HCT116 (cell line): Measurements from ENCODE around the gene SLC35A1.

Experiments
- CEBPB ChIP-seq: IDR thresholded peaks from 2 replicates; pipeline ENCODE4 v1.6.1; 2012; ENCODE audit warnings: low read depth
- CTCF ChIP-seq, 3 experiments: fragments of 200-600 bp in 1 of 3; sonication (generic) in 1 of 3; IDR thresholded peaks in 2 of 3; conservative IDR thresholded peaks in 1 of 3; 2 replicates each; pipeline ENCODE4 v1.5.1; 2012 to 2017; ENCODE audit warnings: low read depth in 2 of 3, low read length in 2 of 3, antibody characterized with exemption in 1 of 3, borderline replicate concordance in 1 of 3, control low read depth in 1 of 3, mild to moderate bottlenecking in 1 of 3, mixed read lengths in 1 of 3, mixed run types in 1 of 3, moderate library complexity in 1 of 3; ENCODE audit not compliant: insufficient read depth in 1 of 3
- EGR1 ChIP-seq: IDR thresholded peaks from 2 replicates; pipeline ENCODE4 v1.6.1; 2012; ENCODE audit warnings: low read depth
- EZH2 ChIP-seq: fragments of 200-600 bp; sonication (generic); IDR thresholded peaks from 2 replicates; pipeline ENCODE4 v1.6.1; 2017; ENCODE audit warnings: antibody characterized with exemption, mixed run types
- POLR2A ChIP-seq: IDR thresholded peaks from 2 replicates; pipeline ENCODE4 v1.7.0; 2011; ENCODE audit warnings: borderline replicate concordance; ENCODE audit not compliant: insufficient read depth, insufficient read length; ENCODE audit errors: extremely low read depth
- POLR2AphosphoS5 ChIP-seq: IDR thresholded peaks from 2 replicates; pipeline ENCODE4 v1.6.1; 2011; ENCODE audit warnings: mild to moderate bottlenecking, low read depth, low read length, moderate library complexity
- TCF7L2 ChIP-seq: IDR thresholded peaks from 2 replicates; pipeline ENCODE4 v1.7.0; 2011; ENCODE audit warnings: borderline replicate concordance, inconsistent platforms; ENCODE audit not compliant: insufficient read depth, insufficient read length; ENCODE audit errors: extremely low read depth
- ZFX ChIP-seq: fragments of 450-650 bp; IDR thresholded peaks from 2 replicates; pipeline ENCODE4 v1.6.1; 2017

DNA sequence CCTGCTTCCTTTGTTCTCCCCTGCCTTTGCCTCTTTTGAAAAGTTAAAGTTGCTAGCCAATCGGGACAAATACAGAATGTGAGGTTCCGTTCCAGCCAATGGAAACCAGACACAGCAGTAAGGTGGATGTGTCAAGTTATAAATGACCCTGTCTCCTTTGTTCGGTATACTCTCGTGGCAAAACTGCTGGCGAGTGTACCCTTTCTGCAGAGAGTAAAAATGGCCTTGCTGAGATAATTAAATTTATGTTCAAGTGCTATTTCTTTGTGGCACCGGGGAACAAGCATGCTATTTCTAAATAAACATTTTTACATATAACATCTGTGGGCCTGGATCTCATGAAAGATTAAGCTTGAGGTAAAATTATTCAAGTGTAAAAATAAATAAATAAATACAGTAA is 66.8 kb downstream of the SLC35A1 start:
- TF ChIP-seq POLR2A = no peak
- no peak for TF ChIP-seq CTCF (IDR thresholded peaks at IDR 0.05 in 2 of 3, conservative IDR thresholded peaks at IDR 0.05 in 1 of 3; ENCODE audit: borderline replicate concordance in 1 of 3, insufficient read depth in 1 of 3, low read depth in 2 of 3, low read length in 2 of 3)
- no peak for TF ChIP-seq POLR2AphosphoS5
- TF ChIP-seq TCF7L2 = no peak
- TF ChIP-seq EZH2 = no peak
- no peak for TF ChIP-seq EGR1
- TF ChIP-seq ZFX = no peak
- TF ChIP-seq CEBPB = no peak
